Thyroid gland (tissue), 4 donors: ENCODE results near the gene RAB40C. TPM values are rescaled to one million over a fixed set of nuclear protein-coding genes. Genes with fewer than 3 reads are reported as not detected.

Source experiments
- DNase-seq, 2 donors: peaks; one replicate each; pipeline ENCODE4 v3.0.0-alpha.2; 2019
- H3K27ac ChIP-seq, 3 donors: fragments of 200-600 bp; sonication (generic); 1 replicate in 2 of 3; 2 replicates in 1 of 3; pipeline ENCODE4 v1.5.1; 2016 to 2019; ENCODE audit warnings: mild to moderate bottlenecking in 1 of 3, moderate library complexity in 1 of 3
- H3K27me3 ChIP-seq: fragments of 200-600 bp; sonication (generic); one replicate; pipeline ENCODE4 v1.5.1; 2019
- H3K36me3 ChIP-seq, 2 donors: fragments of 200-600 bp; sonication (generic); one replicate each; pipeline ENCODE4 v1.5.1; 2016 to 2019
- H3K4me1 ChIP-seq, 2 donors: fragments of 200-600 bp; sonication (generic); one replicate each; pipeline ENCODE4 v1.5.1; 2017 to 2019
- H3K4me3 ChIP-seq, 3 donors: fragments of 200-600 bp; sonication (generic); replicated peaks in 1 of 3; 1 replicate in 2 of 3; 2 replicates in 1 of 3; pipeline ENCODE4 v1.5.1; 2016; ENCODE audit warnings: mild to moderate bottlenecking in 1 of 3
- H3K9me3 ChIP-seq: fragments of 200-600 bp; sonication (generic); one replicate; pipeline ENCODE4 v1.5.1; 2017
- POLR2A ChIP-seq, 2 donors: fragments of 450-650 bp; IDR thresholded peaks; one replicate each; pipeline ENCODE4 v1.6.1; 2017; ENCODE audit warnings: antibody characterized with exemption in 2 of 2, mild to moderate bottlenecking in 2 of 2, moderate library complexity in 1 of 2
- WGBS, 2 donors: methylation state at CpG; one replicate each; pipeline ENCODE4 v1.1.5; 2017; 5-methylcytosine and 5-hydroxymethylcytosine counted together
- intact Hi-C: fragments of 100-400 bp; cut with DNase I; formaldehyde crosslinking; loops from one replicate; pipeline ENCODE4 v1.15.1; 2023
- total RNA-seq, 4 donors: library from RNA; depleted of rRNA; stranded (reverse); fragments of >200 nt; gene quantifications; one replicate each; pipeline ENCODE4 v1.2.3, GENCODE V29; 2016
- TF ChIP-seq, protein P1 (sequence below), 6 experiments: fragments of 200-600 bp in 3 of 6; fragments of 450-650 bp in 3 of 6; sonication (generic) in 3 of 6; IDR thresholded peaks; one replicate each; pipeline ENCODE4 v1.5.1; 2016 to 2019; ENCODE audit warnings: antibody characterized with exemption in 6 of 6, mild to moderate bottlenecking in 2 of 6, inconsistent platforms in 1 of 6, moderate library complexity in 1 of 6

Gene RAB40C, protein sequence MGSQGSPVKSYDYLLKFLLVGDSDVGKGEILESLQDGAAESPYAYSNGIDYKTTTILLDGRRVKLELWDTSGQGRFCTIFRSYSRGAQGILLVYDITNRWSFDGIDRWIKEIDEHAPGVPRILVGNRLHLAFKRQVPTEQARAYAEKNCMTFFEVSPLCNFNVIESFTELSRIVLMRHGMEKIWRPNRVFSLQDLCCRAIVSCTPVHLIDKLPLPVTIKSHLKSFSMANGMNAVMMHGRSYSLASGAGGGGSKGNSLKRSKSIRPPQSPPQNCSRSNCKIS
- total RNA-seq, result 10 to 100 TPM; 17.7 to 24.4 (median 18.4) TPM

DNA sequence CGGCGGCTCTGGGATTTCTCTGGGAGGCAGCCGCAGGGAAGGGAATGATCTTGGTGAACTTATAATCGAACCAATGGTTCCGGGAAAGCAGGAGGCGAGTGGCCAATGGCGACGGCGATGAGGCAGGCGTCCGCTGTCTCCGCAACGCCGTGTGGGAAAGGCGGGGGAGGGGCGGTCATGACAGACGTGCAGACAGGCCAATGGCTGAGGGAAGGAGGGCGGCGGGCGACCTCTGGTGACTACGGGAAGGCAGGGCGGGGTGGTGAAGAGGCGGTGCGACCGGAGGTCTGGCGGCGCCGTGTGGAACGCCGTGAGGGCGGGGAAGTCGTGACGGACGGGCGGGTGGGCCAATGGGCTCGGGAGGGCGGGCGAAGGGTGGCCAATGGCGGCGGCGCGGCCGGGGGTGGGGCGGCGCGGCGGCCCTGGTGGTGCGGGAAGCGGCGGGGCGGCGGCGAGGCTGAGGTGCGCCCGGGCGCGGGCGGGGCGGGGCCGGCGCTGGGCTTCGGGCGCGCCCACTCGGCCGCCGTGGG, at the start of gene RAB40C:
RAB40C (plus strand) TSS at position 409 of the 530 bp plus-strand sequence. CDS start 226 bp downstream, outside the sequence.
- TF ChIP-seq POLR2A (IDR thresholded peaks at IDR 0.05), result peak in 1 of 2 donors; percentile 47
- TF ChIP-seq, protein P1, sequence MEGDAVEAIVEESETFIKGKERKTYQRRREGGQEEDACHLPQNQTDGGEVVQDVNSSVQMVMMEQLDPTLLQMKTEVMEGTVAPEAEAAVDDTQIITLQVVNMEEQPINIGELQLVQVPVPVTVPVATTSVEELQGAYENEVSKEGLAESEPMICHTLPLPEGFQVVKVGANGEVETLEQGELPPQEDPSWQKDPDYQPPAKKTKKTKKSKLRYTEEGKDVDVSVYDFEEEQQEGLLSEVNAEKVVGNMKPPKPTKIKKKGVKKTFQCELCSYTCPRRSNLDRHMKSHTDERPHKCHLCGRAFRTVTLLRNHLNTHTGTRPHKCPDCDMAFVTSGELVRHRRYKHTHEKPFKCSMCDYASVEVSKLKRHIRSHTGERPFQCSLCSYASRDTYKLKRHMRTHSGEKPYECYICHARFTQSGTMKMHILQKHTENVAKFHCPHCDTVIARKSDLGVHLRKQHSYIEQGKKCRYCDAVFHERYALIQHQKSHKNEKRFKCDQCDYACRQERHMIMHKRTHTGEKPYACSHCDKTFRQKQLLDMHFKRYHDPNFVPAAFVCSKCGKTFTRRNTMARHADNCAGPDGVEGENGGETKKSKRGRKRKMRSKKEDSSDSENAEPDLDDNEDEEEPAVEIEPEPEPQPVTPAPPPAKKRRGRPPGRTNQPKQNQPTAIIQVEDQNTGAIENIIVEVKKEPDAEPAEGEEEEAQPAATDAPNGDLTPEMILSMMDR (IDR thresholded peaks at IDR 0.05), result peak in 1 of 6 experiments; percentile 6
- WGBS, 2 donors, result 0% methylated on average over 1 to 28 of the region's 67 CpGs
- Histone ChIP-seq H3K4me3 (peak within 1 kb of the TSS; percentile 85 to 98 (median 94)), H3K27me3 (no peaks in the 10 kb centered on the region), H3K36me3 (no peaks in the 10 kb centered on the region), H3K4me1 (peaks cover 45 to 61% of the 10 kb centered on the region in 2 donors), H3K27ac (peak within 1 kb of the TSS; percentile 89 to 97 (median 92)), H3K9me3 (no peaks in the 10 kb centered on the region)
- intact Hi-C loops, result loop anchor here (5.0 kb wide), 1 partner anchor 43 kb away; the partner anchor contains the start of gene WFIKKN1
- DNase-seq, result peak; percentile 99

DNA sequence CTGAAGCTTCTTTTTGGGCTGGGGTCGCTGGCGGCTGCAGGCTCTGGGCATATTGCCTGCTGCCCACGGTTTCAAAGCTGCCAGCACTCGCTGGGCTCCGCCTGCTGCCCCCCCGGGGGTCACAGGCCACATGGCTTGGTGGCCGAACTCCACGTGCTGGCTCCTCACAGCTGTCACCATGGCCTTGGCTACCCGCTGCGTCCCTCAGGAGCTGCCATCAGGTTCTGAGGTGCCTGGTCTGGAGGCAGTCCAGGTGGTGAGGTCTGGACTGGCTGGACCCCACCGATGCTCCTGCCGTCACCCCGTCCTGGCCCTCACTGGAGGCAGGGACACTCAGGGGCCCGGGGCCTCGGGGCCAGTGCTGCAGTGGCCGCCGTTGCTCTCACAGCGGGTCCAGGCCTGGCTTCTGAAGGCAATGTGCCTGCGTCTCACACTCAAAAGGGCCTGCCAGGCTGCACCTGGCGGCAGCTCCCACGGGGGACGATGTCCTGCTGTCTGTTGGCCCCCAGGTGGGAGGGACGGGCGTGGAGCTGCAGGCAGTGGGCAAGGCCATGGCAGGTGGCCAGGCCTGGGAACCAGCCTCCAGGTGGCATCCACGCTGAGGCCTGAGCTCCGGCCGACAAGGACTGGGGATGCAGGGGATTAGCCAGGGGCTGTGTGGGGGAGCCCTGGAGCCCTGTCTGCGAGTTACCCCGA, 49.1 kb upstream of the RAB40C start:
- Histone ChIP-seq H3K4me1 (no peaks in the 10 kb centered on the region), H3K9me3 (no peaks in the 10 kb centered on the region), H3K27me3 (no peaks in the 10 kb centered on the region), H3K36me3 (no peaks in the 10 kb centered on the region), H3K27ac (no peak overlapping the region), H3K4me3 (no peak overlapping the region)
- DNase-seq, result no peak
- intact Hi-C loops, result no loop called here
- 75 to 94% methylated on average over 4 to 9 of the region's 29 CpGs for WGBS, 2 donors
- TF ChIP-seq, protein P1 (IDR thresholded peaks at IDR 0.05), result no peak
- no peak for TF ChIP-seq POLR2A (IDR thresholded peaks at IDR 0.05)

GRCh38 chr16:543301-544164, 46.3 kb upstream of the RAB40C start:
- TF ChIP-seq POLR2A (IDR thresholded peaks at IDR 0.05), result no peak
- TF ChIP-seq, protein P1 (IDR thresholded peaks at IDR 0.05), result no peak
- WGBS, 2 donors, result 89 to 93% methylated on average over 27 to 40 of the region's 51 CpGs
- Histone ChIP-seq H3K36me3 (no peaks in the 10 kb centered on the region), H3K9me3 (no peaks in the 10 kb centered on the region), H3K4me3 (no peak overlapping the region), H3K4me1 (no peaks in the 10 kb centered on the region), H3K27me3 (no peaks in the 10 kb centered on the region), H3K27ac (no peak overlapping the region)
- intact Hi-C loops, result no loop called here
- no peak for DNase-seq

- Histone ChIP-seq H3K27ac (no peak overlapping the region), H3K9me3 (no peaks in the 10 kb centered on the region), H3K4me1 (no peaks in the 10 kb centered on the region), H3K27me3 (no peaks in the 10 kb centered on the region), H3K4me3 (no peak overlapping the region), H3K36me3 (peaks cover 0 to 5% of the 10 kb centered on the region in 2 donors)
- no peak for DNase-seq
- intact Hi-C loops, result no loop called here
- TF ChIP-seq POLR2A (IDR thresholded peaks at IDR 0.05), result no peak
- TF ChIP-seq, protein P1 (IDR thresholded peaks at IDR 0.05), result no peak
- 96 to 97% methylated on average over 46 of the region's 46 CpGs for WGBS, 2 donors
Measured at GRCh38 chr16:544517-544916, 45.3 kb upstream of the RAB40C start.
